ENCODE results near the gene KIF6. TPM values are rescaled to one million over a fixed set of nuclear protein-coding genes. Genes with fewer than 3 reads are reported as not detected.

The KIF6 gene
- total and polyA plus RNA-seq, 2 of the 8 experiments (the other 6 are each of a cell fraction or from before 2014, with no cell fraction given): 0.53 to 0.65 TPM

GRCh38 chr6:39565956-39566355 lies 159.3 kb downstream of the KIF6 start:
- 83% methylated on average over 1 of the region's 1 CpG; no CpG with 5 or more reads in 1 of the 2 experiments for WGBS, 2 experiments (ENCODE audit: extremely low coverage in 1 of 2, insufficient coverage in 1 of 2, insufficient read length in 1 of 2, insufficient replicate concordance in 2 of 2, low coverage in 1 of 2, low lambda C conversion rate in 2 of 2, missing lambda C conversion rate in 1 of 2)

More at GRCh38 chr6:39565956-39566355, 159.3 kb downstream of the KIF6 start:
- H2BK15ac ChIP-seq (ENCODE audit: low read length): no peak overlapping the region
- no peak overlapping the region for H4K5ac ChIP-seq (ENCODE audit: insufficient read length, low read depth, low read length)
- no peak overlapping the region for H3K27ac ChIP-seq (ENCODE audit: low read depth, low read length)
- H3K23me2 ChIP-seq (ENCODE audit: low read depth, low read length): no peaks in the 10 kb centered on the region
- no peak overlapping the region for H3K14ac ChIP-seq (ENCODE audit: insufficient read length)
- H3K4me2 ChIP-seq (ENCODE audit: insufficient read depth in 1 of 2, low read depth in 2 of 2, low read length in 2 of 2): no peak overlapping the region
- no peak overlapping the region for H4K91ac ChIP-seq (replicated peaks; ENCODE audit: insufficient read length, low read length)
- no peak overlapping the region for H4K8ac ChIP-seq (ENCODE audit: extremely low read depth, insufficient read depth, low read length)
- H2BK120ac ChIP-seq (replicated peaks; ENCODE audit: low read depth, low read length): no peak overlapping the region
- no peak overlapping the region for H2BK5ac ChIP-seq (ENCODE audit: low read depth, low read length)
- no peak overlapping the region for H2AK5ac ChIP-seq (ENCODE audit: low read depth, low read length)
- no peak overlapping the region for H3K9ac ChIP-seq (replicated peaks in 1 of 4; ENCODE audit: extremely low read depth in 1 of 4, low read depth in 3 of 4, low read length in 3 of 4)
- FAIRE-seq: no peak
- no peak overlapping the region for H2AFZ ChIP-seq (ENCODE audit: low read length)
- TF ChIP-seq GTF2F1 (IDR thresholded peaks at IDR 0.05; ENCODE audit: borderline replicate concordance, low read depth, low read length) (no peak), TEAD4 (IDR thresholded peaks at IDR 0.05; ENCODE audit: low read depth, low read length) (no peak), POU5F1 (IDR thresholded peaks at IDR 0.05; ENCODE audit: low read depth, low read length) (no peak), KDM1A (IDR thresholded peaks at IDR 0.05; ENCODE audit: borderline replicate concordance, low read length) (no peak), HDAC6 (IDR thresholded peaks at IDR 0.05; ENCODE audit: low read depth, low read length) (no peak), BRCA1 (IDR thresholded peaks at IDR 0.05; ENCODE audit: low read depth, low read length) (no peak), ATF2 (IDR thresholded peaks at IDR 0.05; ENCODE audit: low read length) (no peak), YY1 (IDR thresholded peaks at IDR 0.05; ENCODE audit: low read depth, low read length) (no peak)
- no peak overlapping the region for H3K18ac ChIP-seq (ENCODE audit: extremely low read depth, low read length)
- no peaks in the 10 kb centered on the region for H3K79me2 ChIP-seq (ENCODE audit: control insufficient read depth in 1 of 2, insufficient read depth in 2 of 2, low read length in 2 of 2)
- ChIA-PET CTCF (ENCODE audit: partially characterized antibody) (no interaction called here), POLR2A (ENCODE audit: partially characterized antibody) (no interaction called here)
- H3K9me3 ChIP-seq (ENCODE audit: insufficient read depth in 2 of 2, low read depth in 1 of 2, low read length in 1 of 2): no peaks in the 10 kb centered on the region
- no peak overlapping the region for H2BK20ac ChIP-seq (ENCODE audit: low read length)
- H3K27me3 ChIP-seq (replicated peaks in 1 of 4; ENCODE audit: control insufficient read depth in 3 of 4, extremely low read depth in 1 of 4, insufficient read depth in 3 of 4, low read length in 3 of 4): no peaks in the 10 kb centered on the region
- no peak overlapping the region for H3K4ac ChIP-seq (replicated peaks; ENCODE audit: insufficient read length, low read depth, low read length)
- no peak overlapping the region for H3K4me3 ChIP-seq (ENCODE audit: extremely low read depth in 1 of 4, insufficient read depth in 2 of 4, low read depth in 3 of 4, low read length in 4 of 4)
- H4K20me1 ChIP-seq (replicated peaks in 1 of 2; ENCODE audit: control insufficient read depth in 1 of 2, insufficient read depth in 2 of 2, low read length in 2 of 2): no peaks in the 10 kb centered on the region
- no peak overlapping the region for H3K56ac ChIP-seq (replicated peaks; ENCODE audit: insufficient read length, low read depth, low read length)
- H3K36me3 ChIP-seq (ENCODE audit: control insufficient read depth in 2 of 4, insufficient read depth in 4 of 4, low read length in 3 of 4): no peaks in the 10 kb centered on the region
- H3K23ac ChIP-seq (ENCODE audit: insufficient read length): no peak overlapping the region
- no peaks in the 10 kb centered on the region for H3K79me1 ChIP-seq (ENCODE audit: low read depth, low read length)
- no peaks in the 10 kb centered on the region for H3K4me1 ChIP-seq (replicated peaks in 1 of 4; ENCODE audit: control insufficient read depth in 3 of 4, insufficient read depth in 4 of 4, low read length in 3 of 4)
- no peak overlapping the region for H2BK12ac ChIP-seq (ENCODE audit: low read depth, low read length)
- DNase-seq (ENCODE audit: low read depth in 1 of 2, low spot score in 2 of 2): no peak

Data from H1 (cell line).